Activated T-cell treated with anti-CD3 and anti-CD28 coated beads, Interleukin-2, amount 50 U/mL, for 48 hours (primary cell): Measurements from ENCODE around the gene ARHGAP28.
"Not testable (repeated sequence)": the region's sequence is repeated elsewhere in the genome, so short reads cannot be mapped to it uniquely, and the experiment has no call there.

Experiments used
- DNase-seq, 2 experiments: peaks; one replicate each; pipeline ENCODE4 v3.0.0-alpha.2; 2020

The ARHGAP28 gene

DNA sequence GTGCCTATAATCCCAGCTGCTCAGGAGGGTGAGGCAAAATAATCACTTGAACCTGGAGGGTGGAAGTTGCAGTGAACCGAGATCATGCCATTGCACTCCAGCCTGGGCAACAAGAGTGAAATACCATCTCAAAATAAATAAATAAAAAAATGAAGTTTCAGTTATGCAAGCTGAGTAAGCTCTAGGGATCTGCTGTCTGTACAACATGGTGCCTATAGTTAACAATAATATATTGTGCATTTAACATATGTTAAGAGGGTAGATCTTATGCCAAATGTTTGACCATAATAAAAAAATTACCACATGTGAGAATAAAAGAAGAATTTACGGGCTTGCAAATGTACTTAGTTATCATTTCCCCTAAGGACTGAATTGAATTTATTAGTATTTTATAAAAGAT, 208.9 kb downstream of the ARHGAP28 start:
- not testable (repeated sequence) for DNase-seq

DNA sequence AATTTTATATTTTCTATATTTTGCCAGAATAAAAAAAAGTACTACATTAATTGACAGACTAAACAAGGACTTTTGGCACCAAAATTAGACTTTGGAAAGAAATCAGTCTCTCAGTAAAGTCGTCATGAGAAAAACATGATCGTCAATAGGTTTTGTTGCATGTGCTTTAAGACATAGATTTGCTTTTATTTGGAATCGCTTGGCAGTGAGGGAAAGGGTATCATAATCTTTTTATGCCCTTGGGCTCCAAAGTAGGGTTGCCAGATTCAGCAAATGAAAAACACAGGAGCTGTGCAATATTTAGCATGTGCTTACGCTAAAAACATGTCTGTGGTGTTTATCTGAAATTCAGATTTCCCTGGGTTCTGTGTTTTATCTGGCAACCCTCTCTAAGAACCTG, 210.5 kb downstream of the ARHGAP28 start:
- DNase-seq: no peak

DNA sequence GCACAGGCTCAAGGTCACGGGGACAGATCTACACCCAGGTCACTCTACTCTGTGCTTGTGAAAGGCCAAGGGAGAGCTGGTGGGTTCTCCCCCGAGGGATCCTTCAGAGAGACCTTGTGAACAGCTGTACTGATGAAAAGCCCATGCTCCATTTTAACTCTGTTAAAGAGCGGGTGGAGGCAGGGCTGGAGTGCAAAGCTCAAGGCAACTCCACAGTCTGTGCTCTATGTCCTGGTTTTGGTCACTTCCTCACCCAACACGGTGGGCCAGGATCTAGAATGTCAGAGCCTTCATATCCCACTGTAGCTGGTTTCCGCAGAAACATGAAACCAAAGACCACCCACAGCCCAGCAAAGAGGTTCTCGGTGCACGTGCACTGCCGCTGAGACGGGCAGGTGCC, 210.9 kb downstream of the ARHGAP28 start:
- no peak for DNase-seq

- DNase-seq: no peak
Measured at GRCh38 chr18:6941996-6942395, 212.5 kb downstream of the ARHGAP28 start.

DNA sequence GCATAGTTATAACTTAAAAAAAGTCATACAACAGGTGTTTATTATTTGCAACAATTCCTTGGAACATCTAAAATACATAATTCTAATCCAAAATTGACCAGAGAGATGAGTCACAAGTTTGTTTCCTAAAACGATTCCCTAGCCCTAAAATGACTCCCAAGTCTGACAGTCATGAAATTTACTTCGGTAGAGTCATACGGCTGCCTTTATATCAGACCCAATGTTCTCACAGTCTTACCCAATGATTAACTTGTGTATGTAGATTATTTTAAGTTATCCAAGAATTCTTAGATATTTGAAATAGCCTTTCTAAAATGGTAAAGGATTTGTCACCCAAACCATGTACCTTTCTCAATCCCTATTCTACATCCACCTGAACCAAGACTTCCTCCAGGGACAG, 213.2 kb downstream of the ARHGAP28 start:
- DNase-seq: no peak

DNA sequence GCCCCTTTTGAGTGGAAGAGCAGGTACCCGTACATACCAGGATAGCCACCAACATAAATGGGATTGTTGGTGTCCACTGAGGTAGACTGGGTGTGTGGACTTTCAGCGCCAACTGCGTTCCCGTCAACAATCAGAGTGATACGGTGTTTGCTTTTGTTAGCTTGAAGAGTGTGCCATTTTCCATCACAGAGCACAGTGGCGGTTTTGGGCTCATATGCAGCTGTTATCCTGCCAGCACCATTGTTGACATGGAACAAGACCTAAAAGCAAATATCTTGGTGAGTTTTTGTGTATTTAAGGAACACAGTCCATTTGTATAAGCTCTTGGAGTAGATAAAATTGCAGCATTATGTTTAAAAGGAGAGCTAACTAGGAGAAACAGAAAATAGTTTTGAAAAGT, 213.6 kb downstream of the ARHGAP28 start:
- no peak for DNase-seq

- DNase-seq: no peak
Measured at GRCh38 chr18:6947338-6948030, 218.0 kb downstream of the ARHGAP28 start.

DNA sequence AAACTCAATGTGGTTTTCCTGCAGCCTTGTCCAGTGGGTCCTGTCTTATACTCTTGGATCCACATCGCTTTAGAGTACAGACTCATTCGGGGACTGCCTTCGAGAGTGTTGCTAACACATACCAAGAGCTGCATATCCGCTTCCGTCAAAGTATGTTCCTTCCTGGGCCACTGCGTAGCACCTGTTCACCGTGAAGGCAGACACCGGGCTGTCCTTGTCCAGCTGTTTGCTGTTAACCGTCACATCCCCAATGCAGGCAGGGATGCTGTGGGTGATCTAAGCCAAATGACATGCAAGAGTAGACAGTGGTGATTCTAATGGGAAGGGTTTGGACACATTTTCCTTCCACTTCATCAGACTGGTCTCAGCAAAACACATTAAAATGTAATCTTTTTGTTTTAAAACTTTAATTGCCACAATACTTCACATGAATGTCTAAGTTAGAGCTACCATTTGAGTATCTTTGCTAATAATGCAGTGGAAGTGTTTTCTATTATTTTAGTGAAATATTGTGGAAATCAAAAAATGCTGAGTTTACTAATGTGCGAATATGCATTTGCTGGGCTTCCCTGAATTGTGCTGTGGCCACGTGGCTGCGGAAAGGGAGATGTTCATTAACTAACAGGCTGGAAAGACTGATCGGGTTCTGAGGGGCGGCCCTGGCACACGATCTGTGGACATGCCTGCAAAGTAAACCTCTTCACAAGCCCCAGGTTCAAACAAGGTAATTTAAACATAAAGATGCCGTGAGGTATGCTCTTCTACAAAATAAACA, 219.0 kb downstream of the ARHGAP28 start:
- no peak for DNase-seq

DNA sequence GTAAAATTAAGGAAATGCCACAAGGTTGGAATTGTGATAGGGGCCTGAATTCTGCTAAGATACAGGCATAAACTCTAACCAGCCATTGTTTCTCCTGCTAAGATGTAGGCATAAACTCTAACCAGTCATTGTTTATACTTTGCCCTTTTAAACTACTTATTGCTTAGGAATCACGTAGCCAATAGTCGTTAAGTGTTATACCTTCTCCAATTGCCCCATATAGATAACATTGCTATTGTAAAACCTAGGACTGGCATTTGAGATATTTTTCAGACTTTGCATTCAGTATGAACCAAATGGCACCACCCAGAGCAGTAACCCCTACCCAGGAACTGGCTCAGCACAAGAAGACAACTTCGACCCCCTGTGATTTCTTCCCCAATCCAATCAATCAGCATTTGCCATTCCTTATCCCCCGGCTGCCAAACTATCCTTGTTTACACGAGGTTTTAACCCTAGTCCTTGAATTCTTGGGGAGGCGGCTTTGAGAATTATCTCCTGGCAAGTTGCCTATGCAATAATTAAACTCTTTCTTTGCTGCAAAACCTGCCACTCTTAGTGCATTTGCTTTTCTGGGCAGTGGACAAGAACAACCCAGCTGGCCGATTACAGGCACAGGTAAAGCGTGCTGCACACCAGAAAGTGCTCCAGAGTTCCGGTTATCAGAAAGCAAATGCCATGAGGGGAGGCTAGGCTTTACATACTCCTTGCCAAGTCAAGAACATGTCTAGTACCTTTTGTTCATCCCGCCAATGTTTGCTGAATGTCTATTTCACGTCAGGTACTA, 220.5 kb downstream of the ARHGAP28 start:
- DNase-seq: no peak

- no peak for DNase-seq
Measured at GRCh38 chr18:6950641-6951040, 221.1 kb downstream of the ARHGAP28 start.

- DNase-seq: no peak
Measured at GRCh38 chr18:6951336-6952090, 222.0 kb downstream of the ARHGAP28 start.

- DNase-seq: no peak
Measured at GRCh38 chr18:6954501-6954900, 225.0 kb downstream of the ARHGAP28 start.

DNA sequence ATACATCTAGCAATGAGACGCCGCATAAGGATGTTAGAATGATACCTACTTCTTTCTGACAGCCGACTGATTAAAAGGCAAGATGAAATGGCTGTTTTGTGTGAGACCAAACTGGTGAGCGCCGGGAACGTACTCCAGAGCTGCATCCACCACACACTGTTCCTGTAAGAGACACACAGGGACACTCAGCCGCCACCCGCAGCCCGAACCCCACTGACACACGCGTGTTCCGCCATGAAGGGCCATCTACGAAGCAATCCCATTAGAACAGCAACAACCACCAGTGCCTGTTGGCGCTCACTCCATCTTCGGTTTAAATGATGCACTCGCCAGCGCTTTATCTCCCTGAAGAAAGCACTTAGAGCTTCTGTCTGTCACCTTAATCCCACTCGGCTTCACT, 225.8 kb downstream of the ARHGAP28 start:
- DNase-seq: no peak

GRCh38 chr18:6956495-6956894, 227.0 kb downstream of the ARHGAP28 start:
- DNase-seq: no peak

DNA sequence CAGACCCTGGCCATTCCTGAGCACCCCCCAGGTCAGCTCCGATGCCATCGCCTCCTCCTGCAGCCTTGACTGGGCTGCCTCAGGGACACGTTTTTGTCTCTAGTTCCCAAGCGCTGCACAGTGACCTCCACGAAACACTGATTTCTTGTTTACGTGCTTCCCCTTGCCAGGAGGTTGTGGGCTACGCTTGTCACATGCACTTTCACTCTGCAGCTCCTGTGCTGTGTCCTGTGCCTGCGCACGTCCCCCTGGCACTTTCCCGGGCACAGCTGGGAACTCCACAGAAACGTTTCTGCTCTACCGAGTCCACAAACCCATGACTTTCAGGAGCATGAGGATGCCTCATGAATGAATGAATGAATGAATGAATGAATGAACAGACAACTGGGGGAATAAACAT, 227.5 kb downstream of the ARHGAP28 start:
- no peak for DNase-seq

GRCh38 chr18:6959110-6959509, 229.6 kb downstream of the ARHGAP28 start:
- DNase-seq: no peak

DNA sequence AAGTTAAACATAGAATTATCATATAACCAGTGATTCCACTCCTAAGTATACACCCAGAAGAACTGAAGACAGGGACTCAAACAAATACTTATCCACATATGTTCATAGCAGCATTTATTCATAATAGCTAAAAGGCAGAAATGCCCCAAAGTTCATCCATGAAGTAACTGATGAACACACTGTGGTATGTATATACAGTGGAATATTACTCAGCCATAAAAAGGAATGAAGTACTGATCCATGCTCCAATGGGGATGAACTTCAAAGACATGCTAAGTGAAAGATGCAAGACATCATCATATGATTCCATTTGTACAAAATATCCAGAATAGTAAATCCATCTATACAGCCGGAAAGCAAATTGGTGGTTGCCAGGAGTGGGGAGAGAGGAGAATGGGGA, 230.6 kb downstream of the ARHGAP28 start:
- no peak for DNase-seq

DNA sequence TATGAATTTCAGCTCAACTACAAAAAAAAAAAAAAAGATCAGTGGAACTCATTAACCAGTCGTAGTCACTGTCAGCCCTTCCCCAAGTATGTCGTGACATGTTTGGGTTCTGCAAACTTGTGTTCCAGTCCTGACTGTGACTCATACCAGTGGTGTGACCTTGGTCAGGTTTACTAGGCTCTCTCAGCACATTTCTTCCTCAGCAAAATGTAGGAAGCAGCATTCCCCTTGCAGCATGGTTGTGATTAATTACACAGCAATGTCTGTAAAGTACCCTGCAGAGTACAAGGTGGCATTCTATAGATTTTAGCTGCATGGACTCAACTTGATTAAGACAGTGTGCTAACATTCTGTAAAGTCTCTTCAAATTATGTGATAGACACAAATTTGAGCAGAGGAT, 231.1 kb downstream of the ARHGAP28 start:
- no peak for DNase-seq

DNA sequence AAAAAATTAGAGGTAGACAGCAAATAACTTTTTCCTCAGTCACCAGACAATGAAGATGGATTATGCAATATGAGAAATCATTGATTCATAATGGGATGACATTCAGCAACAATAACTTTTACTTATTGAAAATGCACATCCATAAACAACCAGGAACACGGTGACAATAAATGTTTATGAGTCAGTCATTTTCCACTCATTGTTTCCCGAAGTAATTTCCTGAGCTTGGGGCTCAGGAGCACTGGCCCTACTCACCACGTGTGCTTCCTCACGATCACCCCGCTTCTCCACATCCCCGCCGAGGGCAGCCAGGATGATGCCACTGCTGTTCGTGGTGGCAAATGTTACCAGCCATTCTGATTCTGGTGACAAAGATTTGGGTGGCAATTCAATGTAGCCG, 231.8 kb downstream of the ARHGAP28 start:
- DNase-seq: no peak

DNA sequence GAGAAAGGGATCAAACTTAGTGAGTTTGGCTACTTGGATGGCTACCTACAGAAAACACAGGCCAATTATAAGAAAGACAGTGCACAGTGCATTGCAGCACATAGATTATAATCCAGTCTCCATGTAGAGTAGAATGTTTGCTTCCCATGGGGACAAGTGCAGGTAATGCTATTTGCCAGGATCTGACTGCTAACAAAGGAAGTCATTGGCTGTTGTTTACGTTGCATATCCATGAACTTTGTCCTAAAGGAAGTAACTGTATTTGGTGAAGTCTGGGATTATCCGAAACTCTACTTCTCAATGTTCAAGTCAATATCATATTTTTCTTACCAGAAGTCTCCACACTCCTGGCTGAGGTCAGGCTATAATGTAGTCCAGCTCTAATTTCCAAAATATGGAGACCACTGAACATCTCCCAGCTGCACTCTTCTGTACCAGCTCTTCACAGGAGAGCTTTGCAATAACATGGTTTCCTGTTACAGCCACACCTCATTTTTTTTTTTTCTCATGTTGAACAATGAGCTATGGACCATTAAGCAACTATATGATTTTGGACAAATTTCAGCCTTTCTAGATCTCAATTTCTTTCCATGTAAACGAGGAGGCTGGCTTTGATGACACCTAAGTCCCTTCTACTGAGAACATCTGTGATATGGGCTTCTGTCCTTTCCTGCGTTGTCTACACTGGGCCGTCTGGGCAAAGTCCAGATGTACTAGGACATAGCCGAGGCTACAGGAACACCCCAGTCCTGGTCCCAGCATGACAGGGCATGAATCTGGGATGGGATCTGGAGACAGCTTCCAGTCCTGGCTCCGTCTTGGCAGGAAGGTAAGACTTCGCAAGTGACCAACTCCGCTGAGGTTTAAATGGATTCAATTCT, 233.3 kb downstream of the ARHGAP28 start:
- no peak for DNase-seq

DNA sequence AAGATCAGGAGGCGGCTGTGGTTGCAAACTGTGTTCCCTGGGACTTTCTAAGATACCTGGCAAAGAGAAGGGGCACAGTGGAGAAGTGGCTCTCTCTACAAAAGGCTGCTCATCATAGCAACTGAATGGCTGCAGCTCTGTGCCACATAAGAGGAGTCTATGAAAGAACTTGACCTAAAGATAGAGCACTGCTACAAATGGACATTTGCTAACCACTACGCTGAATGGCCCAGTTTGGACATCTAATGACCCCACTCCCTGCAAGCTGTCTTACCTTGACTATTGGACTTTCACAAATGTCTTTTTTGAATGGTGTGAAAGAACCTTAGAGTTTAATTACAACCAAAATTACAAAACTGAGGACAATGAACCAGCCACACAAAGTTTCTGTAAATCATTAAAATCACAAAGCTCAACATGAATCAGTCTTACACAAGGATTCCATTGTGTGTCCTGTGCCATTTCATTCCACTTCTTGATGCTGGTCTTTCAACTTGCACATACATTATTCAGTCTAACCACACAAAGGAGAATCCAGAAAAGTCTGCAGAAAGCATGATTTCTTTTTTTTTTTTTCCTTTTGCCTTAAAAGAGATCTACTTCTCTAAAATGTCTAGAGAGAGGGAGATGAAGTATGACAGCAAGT, 234.1 kb downstream of the ARHGAP28 start:
- no peak for DNase-seq
